H1 (cell line): Measurements from ENCODE around the gene FUT6. TPM values are rescaled to one million over a fixed set of nuclear protein-coding genes. Genes with fewer than 3 reads are reported as not detected.

Source experiments
- CTCF ChIA-PET: fragments of 300-600 bp; sonication (Branson Sonifier 250); formaldehyde crosslinking; loops from one replicate; lab custom pipeline; 2021; ENCODE audit not compliant: partially characterized antibody; lab: Charles Lee
- POLR2A ChIA-PET: fragments of 300-600 bp; sonication (Branson Sonifier 250); formaldehyde crosslinking; loops from one replicate; lab custom pipeline; 2021; ENCODE audit warnings: inconsistent platforms; ENCODE audit not compliant: partially characterized antibody; lab: Charles Lee
- DNase-seq, 2 experiments: peaks; one replicate each; pipeline versions ENCODE4 v3.0.0 to v3.0.0-alpha.2; 2010 to 2022; ENCODE audit warnings: low spot score in 2 of 2, low read depth in 1 of 2, mixed read lengths in 1 of 2
- FAIRE-seq: peaks from 2 replicates; lab custom pipeline; 2011; peaks lifted over from hg19 to GRCh38; lab: Jason Lieb, UNC
- H2AFZ ChIP-seq: 2 replicates; pipeline ENCODE4 v1.8.1; 2012; ENCODE audit warnings: low read length, inconsistent platforms
- H2AK5ac ChIP-seq: 2 replicates; pipeline ENCODE4 v1.6.1; 2013; ENCODE audit warnings: low read depth, low read length
- H2BK120ac ChIP-seq: replicated peaks from 2 replicates; pipeline ENCODE3; 2013; ENCODE audit warnings: low read depth, low read length, inconsistent platforms
- H2BK12ac ChIP-seq: 2 replicates; pipeline ENCODE4 v1.6.1; 2013; ENCODE audit warnings: low read depth, low read length
- H2BK15ac ChIP-seq: 2 replicates; pipeline ENCODE4 v1.6.1; 2013; ENCODE audit warnings: low read length
- H2BK20ac ChIP-seq: 2 replicates; pipeline ENCODE4 v1.6.1; 2013; ENCODE audit warnings: low read length
- H2BK5ac ChIP-seq: 2 replicates; pipeline ENCODE4 v1.6.1; 2013; ENCODE audit warnings: low read depth, low read length
- H3K14ac ChIP-seq: 2 replicates; pipeline ENCODE4 v1.6.1; 2013; ENCODE audit warnings: inconsistent platforms; ENCODE audit not compliant: insufficient read length
- H3K18ac ChIP-seq: 2 replicates; pipeline ENCODE4 v1.6.1; 2013; ENCODE audit warnings: low read length; ENCODE audit errors: extremely low read depth
- H3K23ac ChIP-seq: 2 replicates; pipeline ENCODE4 v1.6.1; 2013; ENCODE audit warnings: inconsistent platforms; ENCODE audit not compliant: insufficient read length
- H3K23me2 ChIP-seq: 2 replicates; pipeline ENCODE4 v1.6.1; 2013; ENCODE audit warnings: low read depth, low read length
- H3K27ac ChIP-seq: 2 replicates; pipeline ENCODE4 v1.6.1; 2011; ENCODE audit warnings: low read depth, low read length, inconsistent platforms
- H3K27me3 ChIP-seq, 4 experiments: replicated peaks in 1 of 4; 1 replicate in 1 of 4; 2 replicates in 3 of 4; pipeline versions ENCODE4 v1.6.1 to v1.8.1; 2011 to 2013; ENCODE audit warnings: low read length in 3 of 4, mild to moderate bottlenecking in 3 of 4, inconsistent platforms in 2 of 4, mixed read lengths in 2 of 4, moderate library complexity in 1 of 4; ENCODE audit not compliant: control insufficient read depth in 3 of 4, insufficient read depth in 3 of 4; ENCODE audit errors: extremely low read depth in 1 of 4
- H3K36me3 ChIP-seq, 4 experiments: 2 replicates each; pipeline versions ENCODE4 v1.6.1 to v1.8.1; 2011 to 2013; ENCODE audit warnings: mild to moderate bottlenecking in 4 of 4, low read length in 3 of 4, moderate library complexity in 2 of 4, control low read depth in 1 of 4, inconsistent platforms in 1 of 4; ENCODE audit not compliant: insufficient read depth in 4 of 4, control insufficient read depth in 2 of 4
- H3K4ac ChIP-seq: replicated peaks from 2 replicates; pipeline ENCODE3; 2013; ENCODE audit warnings: low read length, low read depth, mixed read lengths, inconsistent platforms; ENCODE audit not compliant: insufficient read length
- H3K4me1 ChIP-seq, 4 experiments: replicated peaks in 1 of 4; 1 replicate in 1 of 4; 2 replicates in 3 of 4; pipeline versions ENCODE4 v1.6.1 to v1.8.1; 2011 to 2013; ENCODE audit warnings: low read length in 3 of 4, inconsistent platforms in 2 of 4, mixed read lengths in 1 of 4; ENCODE audit not compliant: insufficient read depth in 4 of 4, control insufficient read depth in 3 of 4
- H3K4me2 ChIP-seq, 2 experiments: 2 replicates each; pipeline versions ENCODE4 v1.6.1 to v1.8.1; 2011 to 2013; ENCODE audit warnings: low read depth in 2 of 2, low read length in 2 of 2, control low read depth in 1 of 2, inconsistent platforms in 1 of 2, mild to moderate bottlenecking in 1 of 2; ENCODE audit not compliant: insufficient read depth in 1 of 2
- H3K4me3 ChIP-seq, 4 experiments: fragments of 200-600, 300-600 bp in 1 of 4; sonication (generic), shearing (Covaris generic), sonication (Bioruptor Twin) in 1 of 4; 2 replicates each; pipeline versions ENCODE4 v1.5.1 to v1.8.1; 2011 to 2016; ENCODE audit warnings: low read length in 4 of 4, low read depth in 3 of 4, control low read depth in 2 of 4, inconsistent platforms in 2 of 4, mild to moderate bottlenecking in 2 of 4, mixed read lengths in 1 of 4, moderate library complexity in 1 of 4; ENCODE audit not compliant: insufficient read depth in 2 of 4; ENCODE audit errors: extremely low read depth in 1 of 4
- H3K56ac ChIP-seq: replicated peaks from 2 replicates; pipeline ENCODE3; 2013; ENCODE audit warnings: low read depth, mild to moderate bottlenecking, mixed read lengths, low read length, inconsistent platforms; ENCODE audit not compliant: insufficient read length
- H3K79me1 ChIP-seq: 2 replicates; pipeline ENCODE4 v1.6.1; 2013; ENCODE audit warnings: low read depth, low read length, control low read depth
- H3K79me2 ChIP-seq, 2 experiments: 2 replicates each; pipeline versions ENCODE4 v1.6.1 to v1.8.1; 2012 to 2013; ENCODE audit warnings: low read length in 2 of 2, mild to moderate bottlenecking in 2 of 2, inconsistent platforms in 1 of 2; ENCODE audit not compliant: insufficient read depth in 2 of 2, control insufficient read depth in 1 of 2
- H3K9ac ChIP-seq, 4 experiments: replicated peaks in 1 of 4; 1 replicate in 1 of 4; 2 replicates in 3 of 4; pipeline versions ENCODE4 v1.6.1 to v1.8.1; 2011 to 2013; ENCODE audit warnings: low read depth in 3 of 4, low read length in 3 of 4, control low read depth in 2 of 4, mild to moderate bottlenecking in 2 of 4, moderate library complexity in 2 of 4, inconsistent platforms in 1 of 4; ENCODE audit errors: extremely low read depth in 1 of 4
- H3K9me3 ChIP-seq, 2 experiments: 2 replicates each; pipeline versions ENCODE4 v1.6.1 to v1.8.1; 2012 to 2013; ENCODE audit warnings: mild to moderate bottlenecking in 2 of 2, moderate library complexity in 2 of 2, control low read depth in 1 of 2, inconsistent platforms in 1 of 2, low read depth in 1 of 2, low read length in 1 of 2, mixed read lengths in 1 of 2; ENCODE audit not compliant: insufficient read depth in 2 of 2
- H4K20me1 ChIP-seq, 2 experiments: replicated peaks in 1 of 2; 2 replicates each; pipeline versions ENCODE3 to v1.8.1; 2011 to 2013; ENCODE audit warnings: inconsistent platforms in 2 of 2, low read length in 2 of 2, mild to moderate bottlenecking in 1 of 2; ENCODE audit not compliant: insufficient read depth in 2 of 2, control insufficient read depth in 1 of 2
- H4K5ac ChIP-seq: 2 replicates; pipeline ENCODE4 v1.6.1; 2013; ENCODE audit warnings: low read length, low read depth, mixed read lengths, inconsistent platforms; ENCODE audit not compliant: insufficient read length
- H4K8ac ChIP-seq: 2 replicates; pipeline ENCODE4 v1.8.0; 2013; ENCODE audit warnings: mild to moderate bottlenecking, moderate library complexity, low read length, inconsistent platforms; ENCODE audit not compliant: insufficient read depth; ENCODE audit errors: extremely low read depth
- H4K91ac ChIP-seq: replicated peaks from 2 replicates; pipeline ENCODE3; 2013; ENCODE audit warnings: low read length, mixed read lengths, inconsistent platforms; ENCODE audit not compliant: insufficient read length
- TAF1 ChIP-seq: IDR thresholded peaks from 2 replicates; pipeline ENCODE4 v1.6.1; 2011; ENCODE audit warnings: mild to moderate bottlenecking, low read depth, low read length
- WGBS, 2 experiments: shearing (Covaris generic) in 1 of 2; methylation state at CpG; one replicate each; pipeline versions ENCODE4 v1.1.6 to v1.1.7; 2013 to 2015; ENCODE audit warnings: low lambda C conversion rate in 2 of 2, mixed read lengths in 2 of 2, inconsistent platforms in 1 of 2, low coverage in 1 of 2, missing lambda C conversion rate in 1 of 2; ENCODE audit not compliant: insufficient replicate concordance in 2 of 2, insufficient coverage in 1 of 2, insufficient read length in 1 of 2; ENCODE audit errors: extremely low coverage in 1 of 2, missing lambda C conversion rate in 1 of 2; 5-methylcytosine and 5-hydroxymethylcytosine counted together
- polyA plus RNA-seq, 7 experiments: library from polyadenylated mRNA; depleted of rRNA in 3 of 7; stranded (reverse) in 5 of 7; unstranded in 2 of 7; fragments of >200 nt in 5 of 7; fragments of 200-250 nt in 2 of 7; gene quantifications; 1 replicate in 5 of 7; 2 replicates in 1 of 7; 4 replicates in 1 of 7; pipeline versions ENCODE4 v1.2.1 to v1.2.3, GENCODE V29; 2011 to 2013; ENCODE audit warnings: missing spikeins in 2 of 7, mixed read lengths in 2 of 7
- total RNA-seq: library from RNA; stranded (reverse); fragmentation: NEBNext Ultra II Directional; extraction: Animal tissue kit (Norgen Biotek cat#: 25700); gene quantifications from 2 replicates; pipeline ENCODE4 v1.2.1, GENCODE V29; 2021

The FUT6 gene
- total and polyA plus RNA-seq, 2 of the 8 experiments (the other 6 are each of a cell fraction or from before 2014, with no cell fraction given), result not detected

DNA sequence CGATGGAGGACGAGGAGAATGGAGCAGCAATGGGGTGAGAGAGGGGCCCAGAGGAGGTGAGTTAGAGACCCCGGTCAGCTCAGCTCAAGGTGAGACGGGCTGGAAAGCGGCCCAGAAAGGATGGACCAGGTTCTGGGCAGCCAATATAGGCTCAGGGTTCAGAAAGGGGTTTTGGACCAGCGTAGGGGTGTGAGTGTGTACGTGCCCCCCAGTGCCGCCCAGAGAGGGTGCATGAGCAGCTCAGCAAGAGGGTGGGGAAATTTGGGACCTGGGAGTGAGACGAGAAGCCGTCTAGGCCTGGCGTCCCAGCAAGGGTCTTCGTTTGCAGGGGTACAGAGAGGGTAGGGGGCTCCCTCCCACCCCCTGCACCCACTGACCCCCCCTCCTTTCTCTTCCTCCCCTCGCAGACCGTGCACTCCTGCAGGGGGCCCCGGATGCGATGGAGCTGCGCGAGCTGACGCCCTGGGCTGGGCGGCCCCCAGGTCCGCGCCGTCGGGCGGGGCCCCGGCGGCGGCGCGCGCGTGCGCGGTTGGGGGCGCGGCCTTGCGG lies 12.1 kb downstream of the FUT6 start:
- POLR2A ChIA-PET, result interaction anchor here (0.7 to 5.9 kb wide), 35 partner anchors 9 to 1483 kb away, joined by 3 to 43 read pairs (median 6); partner anchors contain the start of genes DUS3L, FUT3, NDUFA11 and NRTN
- peak overlapping the region in 2 of 4 experiments; percentile 90 to 93; a peak in 4 of 7 replicates for H3K9ac ChIP-seq
- CTCF ChIA-PET, result interaction anchor here (0.9 to 7.8 kb wide), 10 partner anchors 12 to 195 kb away, joined by 3 to 58 read pairs (median 5); partner anchors contain the start of genes FUT6, NDUFA11, NRTN and VMAC

More for the DNA sequence above, 12.1 kb downstream of the FUT6 start:
- no peak overlapping the region for H3K4ac ChIP-seq
- H2AK5ac ChIP-seq, result no peak overlapping the region
- H4K8ac ChIP-seq, result peak overlapping the region; percentile 97; the same call in 1 of the 2 replicates
- no peaks in the 10 kb centered on the region for H3K36me3 ChIP-seq
- H2BK5ac ChIP-seq, result no peak overlapping the region; the same call in 1 of the 2 replicates
- no peaks in the 10 kb centered on the region; a peak in 1 of 7 replicates for H3K27me3 ChIP-seq
- H3K9me3 ChIP-seq, result no peaks in the 10 kb centered on the region
- no peak overlapping the region for H2BK15ac ChIP-seq
- H3K18ac ChIP-seq, result peak overlapping the region; percentile 32
- no peak overlapping the region; the same call in 1 of the 2 replicates for H3K27ac ChIP-seq
- H2AFZ ChIP-seq, result no peak overlapping the region
- no peak overlapping the region for H2BK120ac ChIP-seq
- peaks cover 0 to 2% of the 10 kb centered on the region in 2 experiments for H4K20me1 ChIP-seq
- peaks cover 0 to 8% (median 6%) of the 10 kb centered on the region in 4 experiments; a peak in 6 of 7 replicates for H3K4me1 ChIP-seq
- H3K79me1 ChIP-seq, result no peaks in the 10 kb centered on the region
- peak overlapping the region; percentile 67 to 99 for H3K4me2 ChIP-seq
- peak overlapping the region; percentile 72 to 89 (median 76); a peak in 6 of 8 replicates for H3K4me3 ChIP-seq
- no peaks in the 10 kb centered on the region for H3K79me2 ChIP-seq
- H4K5ac ChIP-seq, result peak overlapping the region; percentile 74
- H4K91ac ChIP-seq, result peak overlapping the region; percentile 17
- 0 out of 2 replicates have a peak overlapping the region, but pooled peaks have one; percentile 9 for H2BK12ac ChIP-seq
- H3K56ac ChIP-seq, result no peak overlapping the region
- TF ChIP-seq TAF1, result no peak
- no peak overlapping the region for H3K23ac ChIP-seq
- H3K23me2 ChIP-seq, result peaks cover 12% of the 10 kb centered on the region; the same call in 1 of the 2 replicates
- H2BK20ac ChIP-seq, result 0 out of 2 replicates have a peak overlapping the region, but pooled peaks have one; percentile 48
- no peak overlapping the region for H3K14ac ChIP-seq
- DNase-seq (no peak), FAIRE-seq (no peak)
- 18% methylated on average over 37 of the region's 37 CpGs; no CpG with 5 or more reads in 1 of the 2 experiments for WGBS, 2 experiments
